Measurements from ENCODE around the gene PML. TPM values are rescaled to one million over a fixed set of nuclear protein-coding genes. Genes with fewer than 3 reads are reported as not detected.

Gene PML
- 10 to 100 TPM; 43.0 to 79.8 (median 60.7) TPM for total RNA-seq
- total RNA-seq (2013), result 29.6 TPM
- total RNA-seq, result 22.2 to 107 (median 42.6) reads per million in 29 experiments

GRCh38 chr15:73994413-73994883, at the start of gene PML:
PML (plus strand) TSS chr15:73994716; CDS start chr15:73994813, 97 bp downstream.
- peak within 1 kb of the TSS; percentile 88 for H3K27ac ChIP-seq (ENCODE audit: low read length)
- H3K36me3 ChIP-seq (ENCODE audit: control insufficient read depth in 2 of 2, extremely low read depth in 1 of 2, insufficient read depth in 1 of 2, low read length in 1 of 2), result peaks cover 0 to 16% of the 10 kb centered on the region in 2 donors
- ATAC-seq (replicated peaks in 1 of 4) (peak; percentile 74 to 81 (median 77)), DNase-seq (peak; percentile 74 to 94 (median 89))
- H3K27me3 ChIP-seq (replicated peaks in 1 of 2; ENCODE audit: control insufficient read depth in 2 of 2, extremely low read depth in 1 of 2, insufficient read depth in 2 of 2, low read length in 1 of 2), result no peaks in the 10 kb centered on the region
- no peaks in the 10 kb centered on the region for H3K9me3 Mint-ChIP-seq
- peak within 1 kb of the TSS; percentile 83 to 88 for H3K4me3 ChIP-seq (ENCODE audit: control insufficient read depth in 1 of 2, extremely low read depth in 1 of 2, low read length in 1 of 2)
- peaks cover 72 to 79% (median 73%) of the 10 kb centered on the region in 3 donors for H3K4me1 Mint-ChIP-seq
- H3K4me1 ChIP-seq (ENCODE audit: control insufficient read depth in 1 of 2, extremely low read depth in 1 of 2, insufficient read depth in 2 of 2, low read length in 2 of 2), result peaks cover 37 to 58% of the 10 kb centered on the region in 2 experiments
- H3K27ac Mint-ChIP-seq, result peak within 1 kb of the TSS; percentile 93 to 98
- WGBS (ENCODE audit: insufficient coverage), result 0% methylated on average over 19 of the region's 27 CpGs
- H3K4me3 Mint-ChIP-seq, result peak within 1 kb of the TSS; percentile 91 to 99 (median 94)
- H3K36me3 Mint-ChIP-seq, result peaks cover 14% of the 10 kb centered on the region
- no peaks in the 10 kb centered on the region for H3K9me3 ChIP-seq
- H3K27me3 Mint-ChIP-seq, result no peaks in the 10 kb centered on the region
- CTCF ChIA-PET, result interaction anchor here (0.6 to 2.2 kb wide), 12 partner anchors 8 to 1479 kb away, joined by 3 to 19 read pairs (median 4); no protein-coding TSS in a partner anchor
- POLR2A ChIA-PET, result interaction anchor here (0.6 to 1.4 kb wide), 4 partner anchors 13 to 54 kb away, joined by 3 to 8 read pairs (median 4); no protein-coding TSS in a partner anchor

- ATAC-seq (replicated peaks in 1 of 4), result no peak
These were observed 49.4 kb upstream of the PML start for GRCh38 chr15:73945130-73945508.

GRCh38 chr15:73946046-73946721, 48.3 kb upstream of the PML start:
- CTCF ChIA-PET, result no interaction called here
- POLR2A ChIA-PET, result no interaction called here
- Histone ChIP-seq H3K27ac (ENCODE audit: low read length) (no peak overlapping the region), H3K9me3 (no peaks in the 10 kb centered on the region), H3K36me3 (ENCODE audit: control insufficient read depth in 2 of 2, extremely low read depth in 1 of 2, insufficient read depth in 1 of 2, low read length in 1 of 2) (no peaks in the 10 kb centered on the region), H3K27me3 (replicated peaks in 1 of 2; ENCODE audit: control insufficient read depth in 2 of 2, extremely low read depth in 1 of 2, insufficient read depth in 2 of 2, low read length in 1 of 2) (no peaks in the 10 kb centered on the region), H3K4me1 (ENCODE audit: control insufficient read depth in 1 of 2, extremely low read depth in 1 of 2, insufficient read depth in 2 of 2, low read length in 2 of 2) (peaks cover 2 to 29% of the 10 kb centered on the region in 2 experiments), H3K4me3 (ENCODE audit: control insufficient read depth in 1 of 2, extremely low read depth in 1 of 2, low read length in 1 of 2) (no peak overlapping the region)
- Mint-ChIP-seq H3K27ac (peak overlapping the region in 1 of 2 donors; percentile 8), H3K4me1 (peaks cover 26 to 32% (median 30%) of the 10 kb centered on the region in 3 donors), H3K9me3 (no peaks in the 10 kb centered on the region), H3K27me3 (no peaks in the 10 kb centered on the region), H3K36me3 (no peaks in the 10 kb centered on the region), H3K4me3 (no peak overlapping the region)
- WGBS (ENCODE audit: insufficient coverage), result 65% methylated on average over 6 of the region's 17 CpGs
- no peak for ATAC-seq (replicated peaks in 1 of 4)
- no peak for DNase-seq

More at GRCh38 chr15:73945130-73945508, 49.4 kb upstream of the PML start:
- no peak overlapping the region for H3K4me3 ChIP-seq (ENCODE audit: control insufficient read depth in 1 of 2, extremely low read depth in 1 of 2, low read length in 1 of 2)
- ChIA-PET POLR2A (no interaction called here), CTCF (no interaction called here)
- no peak overlapping the region for H3K27ac ChIP-seq (ENCODE audit: low read length)
- whole genome bisulfite sequencing (ENCODE audit: insufficient coverage), result 97% methylated on average over 3 of the region's 4 CpGs
- Mint-ChIP-seq H3K4me1 (peaks cover 30 to 32% (median 31%) of the 10 kb centered on the region in 3 donors), H3K27ac (peak overlapping the region in 1 of 2 donors; percentile 39), H3K4me3 (no peak overlapping the region), H3K36me3 (no peaks in the 10 kb centered on the region), H3K9me3 (no peaks in the 10 kb centered on the region), H3K27me3 (no peaks in the 10 kb centered on the region)
- no peak for DNase-seq
- H3K27me3 ChIP-seq (replicated peaks in 1 of 2; ENCODE audit: control insufficient read depth in 2 of 2, extremely low read depth in 1 of 2, insufficient read depth in 2 of 2, low read length in 1 of 2), result no peaks in the 10 kb centered on the region
- no peaks in the 10 kb centered on the region for H3K36me3 ChIP-seq (ENCODE audit: control insufficient read depth in 2 of 2, extremely low read depth in 1 of 2, insufficient read depth in 1 of 2, low read length in 1 of 2)
- no peaks in the 10 kb centered on the region for H3K9me3 ChIP-seq
- H3K4me1 ChIP-seq (ENCODE audit: control insufficient read depth in 1 of 2, extremely low read depth in 1 of 2, insufficient read depth in 2 of 2, low read length in 2 of 2), result peaks cover 2 to 26% of the 10 kb centered on the region in 2 experiments

GRCh38 chr15:73946795-73947370, 47.6 kb upstream of the PML start:
- H3K36me3 Mint-ChIP-seq, result no peaks in the 10 kb centered on the region
- DNase-seq, result no peak
- H3K27me3 ChIP-seq (replicated peaks in 1 of 2; ENCODE audit: control insufficient read depth in 2 of 2, extremely low read depth in 1 of 2, insufficient read depth in 2 of 2, low read length in 1 of 2), result no peaks in the 10 kb centered on the region
- ChIA-PET CTCF (no interaction called here), POLR2A (no interaction called here)
- no peak overlapping the region for H3K27ac ChIP-seq (ENCODE audit: low read length)
- H3K4me1 ChIP-seq (ENCODE audit: control insufficient read depth in 1 of 2, extremely low read depth in 1 of 2, insufficient read depth in 2 of 2, low read length in 2 of 2), result peaks cover 1 to 29% of the 10 kb centered on the region in 2 experiments
- H3K9me3 ChIP-seq, result no peaks in the 10 kb centered on the region
- no peak overlapping the region for H3K4me3 ChIP-seq (ENCODE audit: control insufficient read depth in 1 of 2, extremely low read depth in 1 of 2, low read length in 1 of 2)
- WGBS (ENCODE audit: insufficient coverage), result 100% methylated on average over 4 of the region's 9 CpGs
- no peaks in the 10 kb centered on the region for H3K27me3 Mint-ChIP-seq
- H3K9me3 Mint-ChIP-seq, result no peaks in the 10 kb centered on the region
- no peak for ATAC-seq (replicated peaks in 1 of 4)
- H3K4me1 Mint-ChIP-seq, result peaks cover 21 to 30% (median 26%) of the 10 kb centered on the region in 3 donors
- no peak overlapping the region for H3K4me3 Mint-ChIP-seq
- H3K27ac Mint-ChIP-seq, result no peak overlapping the region
- H3K36me3 ChIP-seq (ENCODE audit: control insufficient read depth in 2 of 2, extremely low read depth in 1 of 2, insufficient read depth in 1 of 2, low read length in 1 of 2), result no peaks in the 10 kb centered on the region

- Mint-ChIP-seq H3K27ac (no peak overlapping the region), H3K36me3 (no peaks in the 10 kb centered on the region), H3K9me3 (no peaks in the 10 kb centered on the region), H3K4me1 (peaks cover 14 to 23% (median 18%) of the 10 kb centered on the region in 3 donors), H3K27me3 (no peaks in the 10 kb centered on the region), H3K4me3 (no peak overlapping the region)
- peaks cover 0 to 21% of the 10 kb centered on the region in 2 experiments for H3K4me1 ChIP-seq (ENCODE audit: control insufficient read depth in 1 of 2, extremely low read depth in 1 of 2, insufficient read depth in 2 of 2, low read length in 2 of 2)
- H3K27ac ChIP-seq (ENCODE audit: low read length), result no peak overlapping the region
- DNase-seq, result no peak
- ATAC-seq (replicated peaks in 1 of 4), result no peak
- no peaks in the 10 kb centered on the region for H3K27me3 ChIP-seq (replicated peaks in 1 of 2; ENCODE audit: control insufficient read depth in 2 of 2, extremely low read depth in 1 of 2, insufficient read depth in 2 of 2, low read length in 1 of 2)
- CTCF ChIA-PET, result interaction anchor here in 1 of 2 donors (0.6 kb wide), 1 partner anchor 20 kb away, joined by 4 read pairs; no protein-coding TSS in a partner anchor
- H3K36me3 ChIP-seq (ENCODE audit: control insufficient read depth in 2 of 2, extremely low read depth in 1 of 2, insufficient read depth in 1 of 2, low read length in 1 of 2), result no peaks in the 10 kb centered on the region
- WGBS (ENCODE audit: insufficient coverage), result 93% methylated on average over 9 of the region's 9 CpGs
- H3K9me3 ChIP-seq, result no peaks in the 10 kb centered on the region
- POLR2A ChIA-PET, result no interaction called here
- no peak overlapping the region for H3K4me3 ChIP-seq (ENCODE audit: control insufficient read depth in 1 of 2, extremely low read depth in 1 of 2, low read length in 1 of 2)
These were observed 46.9 kb upstream of the PML start for GRCh38 chr15:73947651-73948050.

GRCh38 chr15:73948396-73948795, 46.1 kb upstream of the PML start:
- Mint-ChIP-seq H3K27ac (no peak overlapping the region), H3K9me3 (no peaks in the 10 kb centered on the region), H3K27me3 (no peaks in the 10 kb centered on the region), H3K4me3 (no peak overlapping the region), H3K36me3 (no peaks in the 10 kb centered on the region), H3K4me1 (peaks cover 11 to 21% (median 12%) of the 10 kb centered on the region in 3 donors)
- ChIA-PET CTCF (interaction anchor here in 1 of 2 donors (0.6 to 0.9 kb wide), 2 partner anchors 9 to 19 kb away, joined by 3 to 4 read pairs; no protein-coding TSS in a partner anchor), POLR2A (no interaction called here)
- 95% methylated on average over 3 of the region's 4 CpGs for WGBS (ENCODE audit: insufficient coverage)
- H3K4me1 ChIP-seq (ENCODE audit: control insufficient read depth in 1 of 2, extremely low read depth in 1 of 2, insufficient read depth in 2 of 2, low read length in 2 of 2), result peaks cover 0 to 17% of the 10 kb centered on the region in 2 experiments
- no peaks in the 10 kb centered on the region for H3K36me3 ChIP-seq (ENCODE audit: control insufficient read depth in 2 of 2, extremely low read depth in 1 of 2, insufficient read depth in 1 of 2, low read length in 1 of 2)
- ATAC-seq (replicated peaks in 1 of 4) (no peak), DNase-seq (no peak)
- no peak overlapping the region for H3K4me3 ChIP-seq (ENCODE audit: control insufficient read depth in 1 of 2, extremely low read depth in 1 of 2, low read length in 1 of 2)
- H3K9me3 ChIP-seq, result no peaks in the 10 kb centered on the region
- H3K27ac ChIP-seq (ENCODE audit: low read length), result no peak overlapping the region
- H3K27me3 ChIP-seq (replicated peaks in 1 of 2; ENCODE audit: control insufficient read depth in 2 of 2, extremely low read depth in 1 of 2, insufficient read depth in 2 of 2, low read length in 1 of 2), result no peaks in the 10 kb centered on the region
